SK-N-MC (cell line): ENCODE measurements around the gene NFIX.

Source experiments
- EZH2 ChIP-seq: fragments of 200-600 bp; sonication (generic); IDR thresholded peaks from one replicate; pipeline ENCODE4 v1.6.1; 2017; ENCODE audit warnings: antibody characterized with exemption
- FOXP2 ChIP-seq: optimal IDR thresholded peaks from 2 replicates; pipeline ENCODE3; 2011; ENCODE audit warnings: mild to moderate bottlenecking, moderate library complexity; ENCODE audit not compliant: insufficient read depth; ENCODE audit errors: extremely low read length, control extremely low read depth
- POLR2AphosphoS5 ChIP-seq: IDR thresholded peaks from 2 replicates; pipeline ENCODE4 v1.6.1; 2012; ENCODE audit warnings: mild to moderate bottlenecking, low read depth, low read length, borderline replicate concordance

GRCh38 chr19:12973236-12973635 is 22.0 kb upstream of the NFIX start:
- TF ChIP-seq POLR2AphosphoS5 (no peak), EZH2 (no peak), FOXP2 (no peak)
